NK-92 (cell line): Measurements from ENCODE around the gene CDCA7.
"Not testable (repeated sequence)": the region's sequence is repeated elsewhere in the genome, so short reads cannot be mapped to it uniquely, and the experiment has no call there.

Experiments
- DNase-seq: peaks from one replicate; lab custom pipeline; 2025; ENCODE audit not compliant: unreplicated experiment; lab: John Stamatoyannopoulos, UW

CDCA7 gene

GRCh38 chr2:173401716-173402326 is 47.1 kb downstream of the CDCA7 start:
- no peak for DNase-seq

GRCh38 chr2:173402405-173402974 is 47.8 kb downstream of the CDCA7 start:
- DNase-seq: no peak

GRCh38 chr2:173404841-173405750 is 50.4 kb downstream of the CDCA7 start:
- DNase-seq: no peak

- no peak for DNase-seq
These were observed 52.5 kb downstream of the CDCA7 start for GRCh38 chr2:173407176-173407575.

GRCh38 chr2:173407646-173408045 is 53.0 kb downstream of the CDCA7 start:
- no peak for DNase-seq

GRCh38 chr2:173410579-173410978 is 55.9 kb downstream of the CDCA7 start:
- DNase-seq: no peak

GRCh38 chr2:173412628-173413027 is 58.0 kb downstream of the CDCA7 start:
- DNase-seq: no peak

GRCh38 chr2:173414823-173415322 is 60.2 kb downstream of the CDCA7 start:
- DNase-seq: no peak

GRCh38 chr2:173415431-173416381 is 61.0 kb downstream of the CDCA7 start:
- DNase-seq: no peak

- DNase-seq: not testable (repeated sequence)
These were observed 61.9 kb downstream of the CDCA7 start for GRCh38 chr2:173416415-173417152.

- no peak for DNase-seq
These were observed 62.7 kb downstream of the CDCA7 start for GRCh38 chr2:173417341-173417740.

- no peak for DNase-seq
These were observed 63.1 kb downstream of the CDCA7 start for GRCh38 chr2:173417802-173418201.
